ENCODE data around the gene ENPP1.

The ENPP1 gene

DNA sequence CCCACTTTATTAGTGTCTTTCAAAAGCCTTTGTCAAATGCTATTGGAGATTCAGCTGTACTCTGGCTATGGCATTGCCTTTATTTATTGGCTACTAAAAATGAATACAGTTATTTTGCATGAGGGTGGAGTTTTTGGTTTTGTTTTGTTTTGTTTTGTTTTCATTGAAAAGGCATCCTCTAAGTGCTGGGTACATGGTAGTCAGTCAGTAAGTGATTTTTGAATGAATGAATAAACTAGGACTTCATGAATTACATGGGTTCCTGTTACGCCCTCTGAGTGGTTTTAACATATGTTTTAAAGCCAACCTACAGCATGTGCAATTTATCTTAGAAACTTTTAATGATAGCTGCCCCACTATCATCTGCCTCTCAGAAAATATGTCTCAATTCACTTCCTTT is 38.9 kb upstream of the ENPP1 start:
- intact Hi-C loops (cut with DNase I; ENCODE audit: low total_unique reads): no loop called here
- DNase-seq: no peak
- peaks cover 0 to 60% (median 27%) of the 10 kb centered on the region in 4 donors for H3K4me1 ChIP-seq
- H3K36me3 ChIP-seq: no peaks in the 10 kb centered on the region
- no peaks in the 10 kb centered on the region for H3K27me3 ChIP-seq
- H3K9me3 ChIP-seq: no peaks in the 10 kb centered on the region
- TF ChIP-seq, protein P1, sequence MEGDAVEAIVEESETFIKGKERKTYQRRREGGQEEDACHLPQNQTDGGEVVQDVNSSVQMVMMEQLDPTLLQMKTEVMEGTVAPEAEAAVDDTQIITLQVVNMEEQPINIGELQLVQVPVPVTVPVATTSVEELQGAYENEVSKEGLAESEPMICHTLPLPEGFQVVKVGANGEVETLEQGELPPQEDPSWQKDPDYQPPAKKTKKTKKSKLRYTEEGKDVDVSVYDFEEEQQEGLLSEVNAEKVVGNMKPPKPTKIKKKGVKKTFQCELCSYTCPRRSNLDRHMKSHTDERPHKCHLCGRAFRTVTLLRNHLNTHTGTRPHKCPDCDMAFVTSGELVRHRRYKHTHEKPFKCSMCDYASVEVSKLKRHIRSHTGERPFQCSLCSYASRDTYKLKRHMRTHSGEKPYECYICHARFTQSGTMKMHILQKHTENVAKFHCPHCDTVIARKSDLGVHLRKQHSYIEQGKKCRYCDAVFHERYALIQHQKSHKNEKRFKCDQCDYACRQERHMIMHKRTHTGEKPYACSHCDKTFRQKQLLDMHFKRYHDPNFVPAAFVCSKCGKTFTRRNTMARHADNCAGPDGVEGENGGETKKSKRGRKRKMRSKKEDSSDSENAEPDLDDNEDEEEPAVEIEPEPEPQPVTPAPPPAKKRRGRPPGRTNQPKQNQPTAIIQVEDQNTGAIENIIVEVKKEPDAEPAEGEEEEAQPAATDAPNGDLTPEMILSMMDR (IDR thresholded peaks at IDR 0.05): no peak
- H3K27ac ChIP-seq: no peak overlapping the region
- H3K4me3 ChIP-seq: no peak overlapping the region

DNA sequence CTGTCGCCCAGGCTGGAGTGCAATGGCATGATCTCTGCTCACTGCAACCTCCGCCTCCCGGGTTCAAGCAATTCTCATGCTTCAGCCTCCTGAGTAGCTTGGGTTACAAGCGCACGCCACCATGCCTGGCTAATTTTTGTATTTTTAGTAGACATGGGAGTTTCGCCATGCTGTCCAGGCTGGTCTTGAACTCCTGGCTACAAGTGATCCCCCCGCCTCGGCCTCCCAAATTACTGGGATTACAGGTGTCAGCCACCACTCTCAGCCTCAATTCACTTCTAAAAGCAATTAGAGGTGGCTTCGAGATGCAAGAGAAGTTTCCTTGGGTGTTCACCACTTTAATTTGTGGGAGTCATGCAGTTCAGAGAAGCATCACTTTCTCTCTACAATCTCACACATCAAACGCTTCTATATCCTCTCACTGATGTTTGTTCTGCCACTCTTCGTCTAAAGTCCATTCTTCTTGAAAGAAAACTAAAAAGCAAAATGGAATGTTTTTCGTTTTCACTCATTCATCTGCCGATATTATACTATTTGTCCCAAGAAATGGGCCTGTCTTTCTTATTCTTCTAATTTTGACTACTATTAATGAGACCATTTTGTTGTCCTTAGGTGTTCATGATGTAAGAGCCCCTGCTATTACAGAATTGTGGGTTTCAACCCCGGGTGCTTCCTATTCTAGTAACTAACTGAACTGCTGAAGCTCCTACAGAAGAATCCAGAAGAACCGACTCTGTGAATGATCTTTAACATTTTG is 38.3 kb upstream of the ENPP1 start:
- intact Hi-C loops (cut with DNase I; ENCODE audit: low total_unique reads): no loop called here

DNA sequence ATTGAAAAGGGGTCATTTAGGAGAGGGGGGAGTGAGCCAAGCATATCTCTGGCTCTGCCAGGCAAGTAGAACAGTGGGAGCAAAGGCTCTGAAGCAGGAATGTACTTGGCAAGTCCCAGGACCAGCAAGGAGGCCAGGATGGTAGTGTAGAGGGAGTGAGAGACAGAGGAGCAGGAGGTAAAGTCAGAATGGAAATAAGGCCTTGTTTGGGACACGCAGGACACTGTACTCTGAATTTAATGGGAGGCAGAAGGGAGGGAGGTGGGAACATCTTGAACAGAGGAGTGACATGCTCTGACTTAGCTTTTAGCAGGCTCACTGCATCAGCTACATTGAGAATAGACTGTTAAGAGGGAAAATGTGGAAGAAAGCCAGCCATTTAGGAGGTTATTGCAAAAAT is 37.0 kb upstream of the ENPP1 start:
- H3K9me3 ChIP-seq: no peaks in the 10 kb centered on the region
- TF ChIP-seq, protein P1 (IDR thresholded peaks at IDR 0.05): no peak
- DNase-seq: no peak

More for the DNA sequence above, 38.3 kb upstream of the ENPP1 start:
- no peak for DNase-seq
- Histone ChIP-seq H3K9me3 (no peaks in the 10 kb centered on the region), H3K36me3 (no peaks in the 10 kb centered on the region), H3K4me1 (peaks cover 0 to 66% (median 29%) of the 10 kb centered on the region in 4 donors), H3K27me3 (no peaks in the 10 kb centered on the region), H3K4me3 (no peak overlapping the region), H3K27ac (no peak overlapping the region)
- TF ChIP-seq, protein P1 (IDR thresholded peaks at IDR 0.05): no peak

DNA sequence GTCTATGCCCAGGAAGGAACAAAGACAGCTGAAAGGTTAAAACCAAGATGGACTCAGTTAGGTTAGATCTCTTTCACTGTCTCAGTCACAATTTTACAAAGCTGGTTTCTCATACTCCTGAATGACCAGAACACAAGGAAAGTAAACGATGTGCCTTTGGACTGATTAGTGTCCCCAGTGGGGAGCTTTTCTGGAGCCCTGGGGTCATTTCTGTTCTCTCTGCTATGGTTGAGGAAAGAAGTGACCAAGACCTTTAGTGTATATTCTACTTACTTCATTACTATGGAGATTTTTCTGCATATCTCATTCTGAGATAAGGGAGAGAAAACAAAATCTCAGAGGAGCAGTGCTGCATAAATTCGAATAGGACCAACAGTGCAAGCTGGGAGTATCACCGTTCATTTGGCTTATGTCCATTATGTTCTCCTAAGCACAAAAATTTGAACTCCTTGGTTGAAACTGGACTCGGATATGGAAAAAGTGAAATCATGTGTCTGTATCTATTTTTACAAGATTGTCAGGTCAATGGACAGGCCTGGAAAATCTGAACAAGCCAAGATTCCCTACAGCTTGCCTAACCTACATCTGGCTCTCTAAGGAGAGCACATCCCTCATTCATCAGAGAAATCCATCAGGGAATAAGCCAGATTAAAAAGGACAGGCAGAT is 34.4 kb upstream of the ENPP1 start:
- Histone ChIP-seq H3K27me3 (no peaks in the 10 kb centered on the region), H3K9me3 (no peaks in the 10 kb centered on the region), H3K27ac (peak overlapping the region; percentile 43 to 58), H3K36me3 (no peaks in the 10 kb centered on the region), H3K4me3 (no peak overlapping the region), H3K4me1 (peaks cover 0 to 57% (median 19%) of the 10 kb centered on the region in 4 donors)
- DNase-seq: no peak
- TF ChIP-seq, protein P1 (IDR thresholded peaks at IDR 0.05): no peak
- intact Hi-C loops (cut with DNase I; ENCODE audit: low total_unique reads): no loop called here

More for the DNA sequence above, 37.0 kb upstream of the ENPP1 start:
- H3K4me1 ChIP-seq: peaks cover 0 to 61% (median 22%) of the 10 kb centered on the region in 4 donors
- H3K4me3 ChIP-seq: no peak overlapping the region
- intact Hi-C loops (cut with DNase I; ENCODE audit: low total_unique reads): no loop called here
- peak overlapping the region; percentile 32 to 54 for H3K27ac ChIP-seq
- no peaks in the 10 kb centered on the region for H3K36me3 ChIP-seq
- H3K27me3 ChIP-seq: no peaks in the 10 kb centered on the region

DNA sequence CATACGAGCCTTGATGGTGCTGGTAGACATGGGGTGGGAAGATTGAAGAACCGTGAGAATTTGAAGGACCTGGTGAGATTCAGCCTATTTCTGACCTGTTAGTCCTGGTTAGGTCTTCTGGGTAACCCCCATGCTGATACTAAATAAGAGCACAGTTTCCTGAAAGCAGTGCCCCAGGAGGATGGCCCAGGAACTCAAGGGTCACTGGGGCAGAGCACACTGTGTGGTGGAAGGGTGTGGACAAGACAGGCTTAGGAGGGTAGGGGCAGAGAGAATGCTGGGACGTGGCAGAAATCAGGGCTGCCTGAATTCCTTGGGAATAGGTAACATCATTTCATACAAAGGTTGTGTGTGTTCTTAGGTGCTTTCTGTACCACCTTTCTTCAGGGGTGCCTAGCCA is 31.9 kb upstream of the ENPP1 start:
- H3K27ac ChIP-seq: peak overlapping the region in 1 of 2 donors; percentile 58
- TF ChIP-seq, protein P1 (IDR thresholded peaks at IDR 0.05): no peak
- H3K4me1 ChIP-seq: peaks cover 0 to 61% (median 17%) of the 10 kb centered on the region in 4 donors
- H3K36me3 ChIP-seq: no peaks in the 10 kb centered on the region
- no peaks in the 10 kb centered on the region for H3K9me3 ChIP-seq
- intact Hi-C loops (cut with DNase I; ENCODE audit: low total_unique reads): no loop called here
- DNase-seq: no peak
- no peak overlapping the region for H3K4me3 ChIP-seq
- no peaks in the 10 kb centered on the region for H3K27me3 ChIP-seq
